ENCODE measurements around the gene SLC11A1. TPM values are rescaled to one million over a fixed set of nuclear protein-coding genes. Genes with fewer than 3 reads are reported as not detected.

Gene SLC11A1
- total RNA-seq, 2 donors from 2014 or later, result 0.11 TPM; not detected in 1

DNA sequence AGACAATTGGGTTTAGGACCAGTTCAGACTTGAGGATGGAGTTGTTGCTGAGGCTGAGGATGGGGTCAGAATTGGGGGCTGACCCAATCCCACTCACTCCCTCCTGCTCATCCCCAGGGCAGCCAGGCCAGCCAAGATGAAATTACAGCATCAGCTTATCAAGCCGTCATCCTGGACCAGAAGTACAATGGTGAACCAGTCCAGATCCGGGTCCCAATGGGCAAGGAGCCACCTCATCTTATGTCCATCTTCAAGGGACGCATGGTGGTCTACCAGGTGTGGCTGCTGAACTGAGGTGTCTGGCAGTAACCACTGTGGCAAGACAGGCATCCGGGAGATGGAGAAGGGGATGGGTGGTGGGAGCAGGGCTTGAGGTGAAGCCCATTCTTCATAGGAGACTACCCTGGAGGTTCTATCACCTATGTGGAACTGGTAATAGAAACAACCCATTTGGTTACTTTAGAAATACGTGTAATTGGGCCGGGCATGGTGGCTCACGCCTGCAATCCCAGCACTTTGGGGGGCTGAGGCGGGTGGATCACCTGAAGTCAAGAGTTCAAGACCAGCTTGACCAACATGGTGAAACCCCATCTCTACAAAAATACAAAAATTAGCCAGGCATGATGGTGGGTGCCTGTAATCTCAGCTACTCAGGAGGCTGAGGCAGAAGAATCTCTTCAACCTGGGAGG lies 50.7 kb downstream of the SLC11A1 start:
- Mint-ChIP-seq H3K27me3 (no peaks in the 10 kb centered on the region), H3K4me3 (no peak overlapping the region), H3K36me3 (no peaks in the 10 kb centered on the region), H3K9me3 (no peaks in the 10 kb centered on the region), H3K27ac (no peak overlapping the region), H3K4me1 (ENCODE audit: low read depth in 2 of 2) (peaks cover 0 to 2% of the 10 kb centered on the region in 2 donors)
- DNase-seq (ENCODE audit: low spot score) (no peak), ATAC-seq (no peak)

DNA sequence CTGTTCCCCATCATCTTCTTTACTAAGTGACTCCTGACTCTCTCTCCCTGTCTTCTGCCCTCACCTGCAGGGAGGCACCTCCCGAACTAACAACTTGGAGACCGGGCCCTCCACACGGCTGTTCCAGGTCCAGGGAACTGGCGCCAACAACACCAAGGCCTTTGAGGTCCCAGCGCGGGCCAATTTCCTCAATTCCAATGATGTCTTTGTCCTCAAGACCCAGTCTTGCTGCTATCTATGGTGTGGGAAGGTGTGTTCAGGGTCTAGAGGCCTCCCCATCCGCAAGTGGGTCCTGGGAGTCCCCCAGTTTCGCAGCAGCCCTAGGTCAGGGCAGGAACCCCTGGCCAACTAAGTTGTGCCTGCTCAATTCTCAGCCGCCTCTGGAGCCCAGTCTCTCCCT lies 52.4 kb downstream of the SLC11A1 start:
- Mint-ChIP-seq H3K9me3 (no peaks in the 10 kb centered on the region), H3K4me1 (ENCODE audit: low read depth in 2 of 2) (peaks cover 0 to 2% of the 10 kb centered on the region in 2 donors), H3K4me3 (no peak overlapping the region), H3K27me3 (no peaks in the 10 kb centered on the region), H3K27ac (no peak overlapping the region), H3K36me3 (no peaks in the 10 kb centered on the region)
- ATAC-seq, result no peak
- no peak for DNase-seq (ENCODE audit: low spot score)

- ATAC-seq, result no peak
- Mint-ChIP-seq H3K27ac (no peak overlapping the region), H3K27me3 (no peaks in the 10 kb centered on the region), H3K9me3 (no peaks in the 10 kb centered on the region), H3K36me3 (no peaks in the 10 kb centered on the region), H3K4me3 (no peak overlapping the region), H3K4me1 (ENCODE audit: low read depth in 2 of 2) (peaks cover 0 to 2% of the 10 kb centered on the region in 2 donors)
- DNase-seq (ENCODE audit: low spot score), result no peak
Measured at GRCh38 chr2:218435003-218435982, 53.2 kb downstream of the SLC11A1 start.

- DNase-seq (ENCODE audit: low spot score) (no peak), ATAC-seq (no peak)
- H3K27me3 Mint-ChIP-seq, result no peaks in the 10 kb centered on the region
- no peaks in the 10 kb centered on the region for H3K9me3 Mint-ChIP-seq
- no peak overlapping the region for H3K4me3 Mint-ChIP-seq
- no peak overlapping the region for H3K27ac Mint-ChIP-seq
- no peaks in the 10 kb centered on the region for H3K36me3 Mint-ChIP-seq
- H3K4me1 Mint-ChIP-seq (ENCODE audit: low read depth in 2 of 2), result peaks cover 0 to 2% of the 10 kb centered on the region in 2 donors
Measured at GRCh38 chr2:218436992-218437391, 54.9 kb downstream of the SLC11A1 start.

DNA sequence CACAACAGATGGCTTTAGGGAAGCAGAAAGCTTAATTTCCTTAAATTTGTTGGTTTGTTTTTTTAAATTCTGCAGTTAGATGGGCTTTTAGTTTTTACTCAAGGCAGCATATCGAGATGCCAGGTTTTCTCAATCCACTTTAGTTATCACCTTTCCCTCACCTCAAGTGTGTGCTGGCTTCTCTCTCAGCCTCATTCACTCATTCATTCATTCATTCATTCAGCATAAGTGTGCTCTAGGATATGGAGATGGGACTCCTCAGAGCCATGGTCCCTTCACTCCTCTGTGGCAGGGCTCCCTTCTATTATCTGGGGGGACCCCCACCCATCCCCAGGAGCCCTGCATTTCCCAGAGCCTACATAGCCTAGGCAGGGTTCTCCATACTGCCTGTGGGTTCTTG lies 55.9 kb downstream of the SLC11A1 start:
- Mint-ChIP-seq H3K27ac (no peak overlapping the region), H3K9me3 (no peaks in the 10 kb centered on the region), H3K4me1 (ENCODE audit: low read depth in 2 of 2) (peaks cover 0 to 2% of the 10 kb centered on the region in 2 donors), H3K4me3 (no peak overlapping the region), H3K36me3 (no peaks in the 10 kb centered on the region), H3K27me3 (no peaks in the 10 kb centered on the region)
- no peak for ATAC-seq
- no peak for DNase-seq (ENCODE audit: low spot score)

GRCh38 chr2:218438596-218438995 lies 56.5 kb downstream of the SLC11A1 start:
- Mint-ChIP-seq H3K27ac (no peak overlapping the region), H3K36me3 (no peaks in the 10 kb centered on the region), H3K4me1 (ENCODE audit: low read depth in 2 of 2) (peaks cover 0 to 2% of the 10 kb centered on the region in 2 donors), H3K9me3 (no peaks in the 10 kb centered on the region), H3K4me3 (no peak overlapping the region), H3K27me3 (no peaks in the 10 kb centered on the region)
- ATAC-seq (no peak), DNase-seq (ENCODE audit: low spot score) (no peak)

- Mint-ChIP-seq H3K27me3 (no peaks in the 10 kb centered on the region), H3K9me3 (no peaks in the 10 kb centered on the region), H3K27ac (no peak overlapping the region), H3K4me3 (no peak overlapping the region), H3K4me1 (ENCODE audit: low read depth in 2 of 2) (peaks cover 0 to 3% of the 10 kb centered on the region in 2 donors), H3K36me3 (peaks cover 9% of the 10 kb centered on the region)
- ATAC-seq, result no peak
- DNase-seq (ENCODE audit: low spot score), result no peak
Measured at GRCh38 chr2:218444692-218445357, 62.8 kb downstream of the SLC11A1 start.

DNA sequence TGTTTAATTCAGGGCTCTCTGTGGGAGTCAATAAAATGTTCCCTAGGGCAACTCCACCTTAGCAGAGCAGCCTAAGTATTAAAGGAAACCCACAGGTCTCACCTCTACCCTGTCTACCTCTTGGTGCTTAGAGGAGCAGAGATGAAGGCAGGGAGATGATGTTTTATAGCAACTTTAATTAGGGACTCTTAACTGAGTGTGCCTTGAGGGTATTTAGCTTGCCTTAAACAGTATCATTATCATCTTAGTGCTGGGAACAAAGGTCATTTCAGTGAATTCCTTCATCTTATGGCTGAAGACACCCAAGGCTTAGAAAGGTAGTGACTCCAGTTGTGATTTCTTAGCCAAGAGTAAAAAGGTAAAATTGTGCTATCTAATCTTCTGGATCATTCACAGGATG lies 63.5 kb downstream of the SLC11A1 start:
- Mint-ChIP-seq H3K9me3 (no peaks in the 10 kb centered on the region), H3K4me1 (ENCODE audit: low read depth in 2 of 2) (peaks cover 0 to 3% of the 10 kb centered on the region in 2 donors), H3K27ac (no peak overlapping the region), H3K36me3 (peaks cover 9% of the 10 kb centered on the region), H3K4me3 (no peak overlapping the region), H3K27me3 (no peaks in the 10 kb centered on the region)
- DNase-seq (ENCODE audit: low spot score) (no peak), ATAC-seq (no peak)

Other genes starting within 250 kb of the SLC11A1 start
- gene CXCR1, start 215.3 kb upstream of the SLC11A1 start, total RNA-seq, result under 1 TPM in 1 of 2 donors, not detected in 1; 0.28 TPM
- gene ARPC2, start 165.1 kb upstream of the SLC11A1 start, total RNA-seq, result 100 to 1,000 TPM; 509 to 675 TPM
- 1 to 10 TPM; 2.6 to 3.0 TPM for gene GPBAR1, start 121.3 kb upstream of the SLC11A1 start, total RNA-seq
- gene AAMP, start 112.1 kb upstream of the SLC11A1 start, total RNA-seq, result 100 to 1,000 TPM in 1 of 2 donors, 10 to 100 TPM in 1; 75.6 to 104 TPM
- gene PNKD, start 111.8 kb upstream of the SLC11A1 start, total RNA-seq, result 10 to 100 TPM; 20.6 to 22.0 TPM
- gene TMBIM1, start 89.8 kb upstream of the SLC11A1 start, total RNA-seq, result 10 to 100 TPM; 42.8 to 79.0 TPM
- gene CATIP, start 25.4 kb upstream of the SLC11A1 start, total RNA-seq, result not detected
- 100 to 1,000 TPM in 1 of 2 donors, 10 to 100 TPM in 1; 92.5 to 106 TPM for gene CTDSP1, start 17.6 kb downstream of the SLC11A1 start, total RNA-seq
- gene VIL1, start 36.9 kb downstream of the SLC11A1 start, total RNA-seq, result under 1 TPM in 1 of 2 donors, not detected in 1; 0.10 TPM
- gene USP37, start 186.1 kb downstream of the SLC11A1 start, total RNA-seq, result 10 to 100 TPM; 34.0 to 63.8 TPM
- 100 to 1,000 TPM in 1 of 2 donors, 10 to 100 TPM in 1; 92.9 to 147 TPM for gene CNOT9, start 186.6 kb downstream of the SLC11A1 start, total RNA-seq
- under 1 TPM in 1 of 2 donors, not detected in 1; 0.74 TPM for gene PLCD4, start 225.6 kb downstream of the SLC11A1 start, total RNA-seq

Measured in natural killer cell treated with Interleukin-12 subunit alpha and Interleukin-12 subunit beta and Interleukin-15 and Interleukin-18, amount 100 ng/mL, for 72 hours (primary cell).